Measurements from ENCODE around the gene CHRNA7. TPM values are rescaled to one million over a fixed set of nuclear protein-coding genes. Genes with fewer than 3 reads are reported as not detected.

CHRNA7 gene
- total RNA-seq, 4 donors from 2014 or later: 0.45 to 1.3 (median 0.83) TPM

GRCh38 chr15:32004249-32004648 lies 26.1 kb upstream of the CHRNA7 start:
- no peak for DNase-seq (ENCODE audit: low spot score in 2 of 2)
- no peak for TF ChIP-seq POLR2A (IDR thresholded peaks at IDR 0.05)
- no peak for TF ChIP-seq CTCF (IDR thresholded peaks at IDR 0.05)
- intact Hi-C loops (cut with DNase I; ENCODE audit: low total_unique reads): no loop called here
- H3K4me3 ChIP-seq (ENCODE audit: low read depth, poor library complexity, severe bottlenecking): no peak overlapping the region
- 35 to 48% methylated on average over 2 of the region's 2 CpGs for WGBS, 2 donors

GRCh38 chr15:32007355-32007960 lies 22.9 kb upstream of the CHRNA7 start:
- TF ChIP-seq CTCF (IDR thresholded peaks at IDR 0.05): no peak
- no peak for TF ChIP-seq POLR2A (IDR thresholded peaks at IDR 0.05)
- WGBS, 2 donors: 74 to 84% methylated on average over 6 of the region's 6 CpGs
- intact Hi-C loops (cut with DNase I; ENCODE audit: low total_unique reads): no loop called here
- no peak for DNase-seq (ENCODE audit: low spot score in 2 of 2)
- H3K4me3 ChIP-seq (ENCODE audit: low read depth, poor library complexity, severe bottlenecking): no peak overlapping the region

DNA sequence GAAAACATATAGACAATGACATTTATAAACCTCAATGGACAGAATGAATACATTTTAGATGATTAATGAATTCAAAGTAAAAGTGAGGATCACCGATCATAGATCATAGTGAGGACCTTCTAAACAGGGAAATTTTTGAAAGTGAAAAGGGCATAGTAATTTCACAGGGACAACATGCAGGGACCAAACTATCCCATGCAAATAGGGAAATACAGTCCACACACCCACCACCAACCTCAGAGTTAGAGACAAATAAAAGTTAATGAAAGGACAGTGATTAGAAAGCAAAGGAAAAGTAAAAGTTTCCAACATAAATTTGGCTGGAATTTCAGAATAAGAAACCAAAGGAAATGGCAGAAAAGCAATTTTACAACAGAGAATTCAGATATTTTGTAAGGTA lies 15.4 kb upstream of the CHRNA7 start:
- no peak for DNase-seq (ENCODE audit: low spot score in 2 of 2)
- 84 to 97% methylated on average over 1 of the region's 1 CpG for WGBS, 2 donors
- TF ChIP-seq CTCF (IDR thresholded peaks at IDR 0.05) (no peak), POLR2A (IDR thresholded peaks at IDR 0.05) (no peak)
- H3K4me3 ChIP-seq (ENCODE audit: low read depth, poor library complexity, severe bottlenecking): no peak overlapping the region
- intact Hi-C loops (cut with DNase I; ENCODE audit: low total_unique reads): no loop called here

DNA sequence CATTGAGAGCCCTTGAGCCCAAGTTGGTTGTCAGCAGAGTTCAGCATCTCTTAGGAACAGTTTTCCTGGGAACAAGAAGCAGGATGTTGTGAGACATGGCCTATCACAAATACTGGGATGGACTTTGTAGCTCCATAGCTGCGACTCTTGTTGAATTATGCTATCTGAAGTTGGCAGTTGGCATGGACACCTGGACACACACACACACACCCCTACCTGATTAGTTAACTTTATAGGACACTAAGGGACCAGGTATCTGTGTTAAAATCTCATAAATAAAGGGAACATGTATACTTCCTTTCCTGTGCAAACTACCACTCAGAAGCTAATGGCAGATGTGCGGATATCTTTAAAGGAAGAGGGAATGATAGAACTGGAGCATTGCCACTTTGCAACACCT lies 10.2 kb upstream of the CHRNA7 start:
- TF ChIP-seq CTCF (IDR thresholded peaks at IDR 0.05): no peak
- TF ChIP-seq POLR2A (IDR thresholded peaks at IDR 0.05): no peak
- no peak for DNase-seq (ENCODE audit: low spot score in 2 of 2)
- intact Hi-C loops (cut with DNase I; ENCODE audit: low total_unique reads): no loop called here
- WGBS, 2 donors: 95 to 97% methylated on average over 2 of the region's 2 CpGs
- H3K4me3 ChIP-seq (ENCODE audit: low read depth, poor library complexity, severe bottlenecking): no peak overlapping the region

DNA sequence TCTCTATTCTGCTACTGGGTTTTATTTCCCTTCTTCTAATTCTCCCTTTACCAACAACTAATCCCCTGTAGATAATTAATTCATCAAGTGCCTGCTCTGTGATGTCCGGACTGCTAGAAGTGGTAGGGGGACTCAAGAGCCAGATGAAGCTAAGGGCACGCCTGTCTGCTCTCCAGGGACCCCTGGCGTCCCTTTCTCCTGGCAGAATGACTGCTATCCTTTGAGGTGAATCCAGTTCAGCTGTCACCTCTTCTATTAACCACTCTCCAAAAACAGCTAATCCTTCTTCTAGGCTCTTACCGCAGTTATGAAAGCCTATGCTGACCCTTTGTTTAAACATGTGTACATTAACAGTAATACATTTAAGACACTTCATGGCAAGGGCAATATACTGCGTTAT lies 1.4 kb upstream of the CHRNA7 start:
- H3K4me3 ChIP-seq (ENCODE audit: low read depth, poor library complexity, severe bottlenecking): no peak overlapping the region
- intact Hi-C loops (cut with DNase I; ENCODE audit: low total_unique reads): no loop called here
- DNase-seq (ENCODE audit: low spot score in 2 of 2): no peak
- 6 to 21% methylated on average over 5 of the region's 5 CpGs for whole genome bisulfite sequencing, 2 donors
- TF ChIP-seq POLR2A (IDR thresholded peaks at IDR 0.05): no peak
- no peak for TF ChIP-seq CTCF (IDR thresholded peaks at IDR 0.05)

- intact Hi-C loops (cut with DNase I; ENCODE audit: low total_unique reads): no loop called here
- TF ChIP-seq CTCF (IDR thresholded peaks at IDR 0.05) (no peak), POLR2A (IDR thresholded peaks at IDR 0.05) (no peak)
- 1% methylated on average over 16 of the region's 16 CpGs for WGBS, 2 donors
- no peak overlapping the region for H3K4me3 ChIP-seq (ENCODE audit: low read depth, poor library complexity, severe bottlenecking)
- DNase-seq (ENCODE audit: low spot score in 2 of 2): no peak
These were observed 880 bp upstream of the CHRNA7 start for GRCh38 chr15:32029409-32029861.
